ENCODE data around the gene P2RY14. TPM values are rescaled to one million over a fixed set of nuclear protein-coding genes. Genes with fewer than 3 reads are reported as not detected.
A peak's percentile ranks its signal among the peaks of the same experiment; 100 is the strongest.

The P2RY14 gene
- polyA plus RNA-seq, 1 donor = 2.8 TPM

GRCh38 chr3:151218136-151218535 lies 60.2 kb downstream of the P2RY14 start:
- no peaks in the 10 kb centered on the region for H3K4me1 ChIP-seq (ENCODE audit: control insufficient read depth, insufficient read depth, low read length)
- H3K9me3 ChIP-seq (ENCODE audit: control insufficient read depth, low read depth, low read length) = no peaks in the 10 kb centered on the region
- H3K27me3 ChIP-seq (ENCODE audit: control insufficient read depth, insufficient read depth, low read length) = no peaks in the 10 kb centered on the region
- DNase-seq = no peak
- no peaks in the 10 kb centered on the region for H3K36me3 ChIP-seq (ENCODE audit: control insufficient read depth, insufficient read depth, low read length)
- WGBS (ENCODE audit: insufficient coverage, low lambda C conversion rate) = no CpG with 5 or more reads among the region's 1 CpG
- no peak overlapping the region for H3K27ac ChIP-seq (ENCODE audit: low read length)
- H3K4me3 ChIP-seq (ENCODE audit: low read length) = no peak overlapping the region

- Histone ChIP-seq H3K27me3 (ENCODE audit: control insufficient read depth, insufficient read depth, low read length) (no peaks in the 10 kb centered on the region), H3K4me3 (ENCODE audit: low read length) (no peak overlapping the region), H3K27ac (ENCODE audit: low read length) (no peak overlapping the region), H3K36me3 (ENCODE audit: control insufficient read depth, insufficient read depth, low read length) (no peaks in the 10 kb centered on the region), H3K9me3 (ENCODE audit: control insufficient read depth, low read depth, low read length) (no peaks in the 10 kb centered on the region), H3K4me1 (ENCODE audit: control insufficient read depth, insufficient read depth, low read length) (no peaks in the 10 kb centered on the region)
- DNase-seq = no peak
- no CpG with 5 or more reads among the region's 3 CpGs for WGBS (ENCODE audit: insufficient coverage, low lambda C conversion rate)
These were observed 61.4 kb downstream of the P2RY14 start for GRCh38 chr3:151216641-151217607.

GRCh38 chr3:151214459-151214858 lies 63.9 kb downstream of the P2RY14 start:
- H3K27ac ChIP-seq (ENCODE audit: low read length) = no peak overlapping the region
- no peaks in the 10 kb centered on the region for H3K36me3 ChIP-seq (ENCODE audit: control insufficient read depth, insufficient read depth, low read length)
- H3K27me3 ChIP-seq (ENCODE audit: control insufficient read depth, insufficient read depth, low read length) = no peaks in the 10 kb centered on the region
- no peak overlapping the region for H3K4me3 ChIP-seq (ENCODE audit: low read length)
- 67% methylated on average over 1 of the region's 1 CpG for WGBS (ENCODE audit: insufficient coverage, low lambda C conversion rate)
- no peaks in the 10 kb centered on the region for H3K9me3 ChIP-seq (ENCODE audit: control insufficient read depth, low read depth, low read length)
- no peak for DNase-seq
- H3K4me1 ChIP-seq (ENCODE audit: control insufficient read depth, insufficient read depth, low read length) = peaks cover 20% of the 10 kb centered on the region

GRCh38 chr3:151213881-151214280 lies 64.5 kb downstream of the P2RY14 start:
- H3K9me3 ChIP-seq (ENCODE audit: control insufficient read depth, low read depth, low read length) = no peaks in the 10 kb centered on the region
- no peaks in the 10 kb centered on the region for H3K27me3 ChIP-seq (ENCODE audit: control insufficient read depth, insufficient read depth, low read length)
- peaks cover 23% of the 10 kb centered on the region for H3K4me1 ChIP-seq (ENCODE audit: control insufficient read depth, insufficient read depth, low read length)
- no peak for DNase-seq
- WGBS (ENCODE audit: insufficient coverage, low lambda C conversion rate) = no CpG with 5 or more reads among the region's 5 CpGs
- no peak overlapping the region for H3K27ac ChIP-seq (ENCODE audit: low read length)
- no peaks in the 10 kb centered on the region for H3K36me3 ChIP-seq (ENCODE audit: control insufficient read depth, insufficient read depth, low read length)
- H3K4me3 ChIP-seq (ENCODE audit: low read length) = no peak overlapping the region

GRCh38 chr3:151213151-151213550 lies 65.2 kb downstream of the P2RY14 start:
- Histone ChIP-seq H3K27me3 (ENCODE audit: control insufficient read depth, insufficient read depth, low read length) (no peaks in the 10 kb centered on the region), H3K9me3 (ENCODE audit: control insufficient read depth, low read depth, low read length) (no peaks in the 10 kb centered on the region), H3K36me3 (ENCODE audit: control insufficient read depth, insufficient read depth, low read length) (no peaks in the 10 kb centered on the region), H3K4me1 (ENCODE audit: control insufficient read depth, insufficient read depth, low read length) (peaks cover 23% of the 10 kb centered on the region), H3K4me3 (ENCODE audit: low read length) (no peak overlapping the region), H3K27ac (ENCODE audit: low read length) (no peak overlapping the region)
- no CpG with 5 or more reads among the region's 4 CpGs for WGBS (ENCODE audit: insufficient coverage, low lambda C conversion rate)
- no peak for DNase-seq

GRCh38 chr3:151210676-151211381 lies 67.5 kb downstream of the P2RY14 start:
- peak; percentile 80 to 92 for DNase-seq
- no peaks in the 10 kb centered on the region for H3K9me3 ChIP-seq (ENCODE audit: control insufficient read depth, low read depth, low read length)
- no peaks in the 10 kb centered on the region for H3K27me3 ChIP-seq (ENCODE audit: control insufficient read depth, insufficient read depth, low read length)
- H3K27ac ChIP-seq (ENCODE audit: low read length) = peak overlapping the region; percentile 93
- H3K4me1 ChIP-seq (ENCODE audit: control insufficient read depth, insufficient read depth, low read length) = peaks cover 23% of the 10 kb centered on the region
- H3K4me3 ChIP-seq (ENCODE audit: low read length) = peak overlapping the region; percentile 34
- no CpG with 5 or more reads among the region's 4 CpGs for WGBS (ENCODE audit: insufficient coverage, low lambda C conversion rate)
- H3K36me3 ChIP-seq (ENCODE audit: control insufficient read depth, insufficient read depth, low read length) = no peaks in the 10 kb centered on the region

- Histone ChIP-seq H3K4me3 (ENCODE audit: low read length) (no peak overlapping the region), H3K27ac (ENCODE audit: low read length) (peak overlapping the region; percentile 93), H3K27me3 (ENCODE audit: control insufficient read depth, insufficient read depth, low read length) (no peaks in the 10 kb centered on the region), H3K9me3 (ENCODE audit: control insufficient read depth, low read depth, low read length) (no peaks in the 10 kb centered on the region), H3K4me1 (ENCODE audit: control insufficient read depth, insufficient read depth, low read length) (peaks cover 23% of the 10 kb centered on the region), H3K36me3 (ENCODE audit: control insufficient read depth, insufficient read depth, low read length) (no peaks in the 10 kb centered on the region)
- DNase-seq = peak in 1 of 2 donors; percentile 35
- WGBS (ENCODE audit: insufficient coverage, low lambda C conversion rate) = no CpG with 5 or more reads among the region's 3 CpGs
These were observed 68.7 kb downstream of the P2RY14 start for GRCh38 chr3:151209654-151210053.

- no peak for DNase-seq
- Histone ChIP-seq H3K27ac (ENCODE audit: low read length) (no peak overlapping the region), H3K9me3 (ENCODE audit: control insufficient read depth, low read depth, low read length) (no peaks in the 10 kb centered on the region)
These were observed 72.1 kb downstream of the P2RY14 start for GRCh38 chr3:151206201-151206600.

GRCh38 chr3:151205482-151205881 lies 72.9 kb downstream of the P2RY14 start:
- 80% methylated on average over 1 of the region's 6 CpGs for WGBS (ENCODE audit: insufficient coverage, low lambda C conversion rate)
- H3K4me1 ChIP-seq (ENCODE audit: control insufficient read depth, insufficient read depth, low read length) = peaks cover 13% of the 10 kb centered on the region
- H3K4me3 ChIP-seq (ENCODE audit: low read length) = no peak overlapping the region
- no peaks in the 10 kb centered on the region for H3K27me3 ChIP-seq (ENCODE audit: control insufficient read depth, insufficient read depth, low read length)
- H3K9me3 ChIP-seq (ENCODE audit: control insufficient read depth, low read depth, low read length) = no peaks in the 10 kb centered on the region
- H3K27ac ChIP-seq (ENCODE audit: low read length) = no peak overlapping the region
- DNase-seq = no peak
- H3K36me3 ChIP-seq (ENCODE audit: control insufficient read depth, insufficient read depth, low read length) = no peaks in the 10 kb centered on the region

More at GRCh38 chr3:151206201-151206600, 72.1 kb downstream of the P2RY14 start:
- 100% methylated on average over 2 of the region's 3 CpGs for WGBS (ENCODE audit: insufficient coverage, low lambda C conversion rate)
- Histone ChIP-seq H3K4me3 (ENCODE audit: low read length) (no peak overlapping the region), H3K36me3 (ENCODE audit: control insufficient read depth, insufficient read depth, low read length) (no peaks in the 10 kb centered on the region), H3K4me1 (ENCODE audit: control insufficient read depth, insufficient read depth, low read length) (peaks cover 18% of the 10 kb centered on the region), H3K27me3 (ENCODE audit: control insufficient read depth, insufficient read depth, low read length) (no peaks in the 10 kb centered on the region)

- H3K27ac ChIP-seq (ENCODE audit: low read length) = no peak overlapping the region
- DNase-seq = no peak
- no peaks in the 10 kb centered on the region for H3K27me3 ChIP-seq (ENCODE audit: control insufficient read depth, insufficient read depth, low read length)
- H3K4me1 ChIP-seq (ENCODE audit: control insufficient read depth, insufficient read depth, low read length) = peaks cover 6% of the 10 kb centered on the region
- no peaks in the 10 kb centered on the region for H3K9me3 ChIP-seq (ENCODE audit: control insufficient read depth, low read depth, low read length)
- H3K36me3 ChIP-seq (ENCODE audit: control insufficient read depth, insufficient read depth, low read length) = no peaks in the 10 kb centered on the region
- WGBS (ENCODE audit: insufficient coverage, low lambda C conversion rate) = 89% methylated on average over 3 of the region's 3 CpGs
- H3K4me3 ChIP-seq (ENCODE audit: low read length) = no peak overlapping the region
These were observed 73.6 kb downstream of the P2RY14 start for GRCh38 chr3:151204530-151205402.
